Ishikawa (cell line): ENCODE results near the gene DOK6.

ENCODE experiments used
- CEBPB ChIP-seq: IDR thresholded peaks from 2 replicates; pipeline ENCODE4 v1.6.1; 2012
- CREB1 ChIP-seq: IDR thresholded peaks from 2 replicates; pipeline ENCODE4 v1.6.1; 2012; ENCODE audit warnings: low read depth
- EGR1 ChIP-seq: IDR thresholded peaks from 2 replicates; pipeline ENCODE4 v1.6.1; 2012
- EP300 ChIP-seq: IDR thresholded peaks from 2 replicates; pipeline ENCODE4 v1.6.1; 2012; ENCODE audit warnings: borderline replicate concordance
- RAD21 ChIP-seq: IDR thresholded peaks from 2 replicates; pipeline ENCODE4 v1.6.1; 2012; ENCODE audit warnings: low read depth
- TCF12 ChIP-seq: IDR thresholded peaks from 2 replicates; pipeline ENCODE4 v1.6.1; 2012; ENCODE audit warnings: low read depth
- YY1 ChIP-seq: IDR thresholded peaks from 2 replicates; pipeline ENCODE4 v1.6.1; 2012; ENCODE audit warnings: low read depth
- TF ChIP-seq, protein P1 (sequence below): IDR thresholded peaks from 2 replicates; pipeline ENCODE4 v1.6.1; 2012

DNA sequence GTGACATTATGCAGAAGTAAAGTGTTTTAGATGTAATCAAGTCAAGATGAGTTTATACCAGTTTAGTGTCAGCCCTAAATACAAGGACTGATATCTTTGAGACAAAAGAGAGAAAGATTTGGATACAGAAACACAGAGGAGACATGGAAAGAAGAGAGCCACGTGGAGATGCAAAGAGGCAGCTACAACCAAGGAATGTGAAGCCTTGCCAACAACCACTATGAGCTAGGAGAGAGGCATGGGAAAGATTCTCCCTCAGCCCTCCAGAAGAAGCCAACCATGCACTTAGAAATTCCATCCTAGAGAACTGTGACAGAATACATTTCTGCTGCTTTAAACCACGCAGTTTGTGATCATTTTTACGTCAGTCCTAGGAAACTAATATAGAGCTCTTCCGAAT is 217.2 kb downstream of the DOK6 start:
- TF ChIP-seq CEBPB: no peak
- no peak for TF ChIP-seq RAD21
- TF ChIP-seq, protein P1, sequence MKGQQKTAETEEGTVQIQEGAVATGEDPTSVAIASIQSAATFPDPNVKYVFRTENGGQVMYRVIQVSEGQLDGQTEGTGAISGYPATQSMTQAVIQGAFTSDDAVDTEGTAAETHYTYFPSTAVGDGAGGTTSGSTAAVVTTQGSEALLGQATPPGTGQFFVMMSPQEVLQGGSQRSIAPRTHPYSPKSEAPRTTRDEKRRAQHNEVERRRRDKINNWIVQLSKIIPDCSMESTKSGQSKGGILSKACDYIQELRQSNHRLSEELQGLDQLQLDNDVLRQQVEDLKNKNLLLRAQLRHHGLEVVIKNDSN: no peak
- TF ChIP-seq EGR1: no peak
- TF ChIP-seq EP300: no peak
- no peak for TF ChIP-seq TCF12
- no peak for TF ChIP-seq CREB1
- TF ChIP-seq YY1: no peak
